NCI-H1092 treated with DMSO at 0.1 percent for 48 hours (cell line): ENCODE measurements around the gene MRPL38.
"Not testable (repeated sequence)": the region's sequence is repeated elsewhere in the genome, so short reads cannot be mapped to it uniquely, and the experiment has no call there.

Experiments used
- DNase-seq: peaks from one replicate; lab custom pipeline; 2025; lab: John Stamatoyannopoulos, UW

MRPL38 gene

GRCh38 chr17:75876190-75876937 is 28.3 kb downstream of the MRPL38 start:
- peak; percentile 45 for DNase-seq

- no peak for DNase-seq
Observed at GRCh38 chr17:75875940-75876189, 28.8 kb downstream of the MRPL38 start.

- peak; percentile 41 for DNase-seq
Observed at GRCh38 chr17:75875182-75875939, 29.3 kb downstream of the MRPL38 start.

- no peak for DNase-seq
Observed at GRCh38 chr17:75874323-75875181, 30.1 kb downstream of the MRPL38 start.

DNA sequence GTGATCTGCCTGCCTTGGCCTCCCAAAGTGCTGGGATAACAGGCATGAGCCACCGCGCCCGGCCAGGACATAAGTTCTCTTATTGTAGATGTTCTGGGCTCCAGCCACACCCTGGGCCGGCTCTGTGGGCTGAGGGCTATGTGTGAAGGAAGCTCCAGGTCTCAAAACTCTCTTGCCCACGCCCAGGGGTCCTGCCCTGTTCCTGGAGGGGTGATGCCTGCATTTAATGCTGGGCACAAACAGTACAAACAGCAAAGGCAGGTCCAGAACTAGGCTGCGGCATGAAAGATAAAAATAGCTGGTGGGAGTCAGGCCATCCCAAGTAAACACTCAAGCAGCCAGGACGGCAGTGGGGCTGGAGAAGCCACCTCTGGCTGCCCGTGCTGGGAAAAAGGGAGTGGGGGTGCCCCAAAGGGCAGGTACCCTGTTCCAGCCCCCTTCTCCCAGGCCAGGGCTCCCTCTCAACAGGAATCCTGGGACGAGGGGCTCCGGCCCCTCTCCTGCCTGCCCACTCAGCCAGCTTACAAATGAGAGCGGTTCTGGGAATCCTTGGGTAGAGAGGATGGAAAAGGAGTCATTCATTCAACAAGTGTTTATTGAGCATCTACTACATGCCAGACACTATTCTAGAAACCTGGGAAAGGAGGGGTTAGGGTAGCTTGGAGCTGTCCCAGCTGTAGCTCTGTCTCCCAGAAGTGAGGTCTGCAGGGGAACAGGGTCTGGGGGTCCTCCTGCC is 30.9 kb downstream of the MRPL38 start:
- DNase-seq: no peak

- no peak for DNase-seq
Observed at GRCh38 chr17:75872434-75873351, 32.0 kb downstream of the MRPL38 start.

GRCh38 chr17:75870228-75870627 is 34.5 kb downstream of the MRPL38 start:
- DNase-seq: not testable (repeated sequence)

- DNase-seq: peak; percentile 62
Observed at GRCh38 chr17:75869282-75870141, 35.2 kb downstream of the MRPL38 start.

GRCh38 chr17:75868730-75869281 is 35.9 kb downstream of the MRPL38 start:
- DNase-seq: not testable (repeated sequence)

DNA sequence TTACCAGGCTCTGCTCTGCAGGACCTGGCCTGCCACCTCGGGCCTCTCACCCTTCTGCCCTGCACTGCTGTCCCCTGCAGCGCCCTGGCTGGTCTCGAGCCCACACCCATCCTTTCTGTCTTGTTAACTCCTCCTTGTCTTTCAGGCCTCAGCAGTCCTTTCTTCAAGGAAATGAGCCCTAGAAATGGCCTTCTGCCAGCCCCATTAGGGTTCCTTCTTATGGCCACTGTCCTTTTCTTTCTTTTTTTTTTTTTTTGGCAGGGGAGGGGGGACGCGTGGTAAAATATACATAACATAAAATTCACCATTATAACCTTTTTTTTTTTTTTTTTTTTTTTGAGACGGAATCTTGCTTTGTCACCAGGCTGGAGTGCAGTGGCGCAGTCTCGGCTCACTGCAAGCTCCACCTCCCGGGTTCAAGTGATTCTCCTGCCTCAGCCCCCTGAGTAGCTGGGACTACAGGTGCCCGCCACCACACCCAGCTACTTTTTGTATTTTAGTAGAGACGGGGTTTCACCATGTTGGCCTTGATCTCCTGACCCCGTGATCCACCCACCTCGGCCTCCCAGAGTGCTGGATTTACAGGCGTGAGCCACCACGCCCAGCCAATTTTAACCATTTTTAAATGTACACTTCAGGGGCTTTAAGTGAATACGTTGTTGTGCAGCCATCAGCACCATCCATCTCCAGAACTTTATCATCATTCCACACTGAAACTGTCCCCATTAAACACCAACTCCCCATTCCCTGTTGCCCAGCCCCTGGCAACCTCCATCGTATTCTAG is 39.1 kb downstream of the MRPL38 start:
- not testable (repeated sequence) for DNase-seq

- not testable (repeated sequence) for DNase-seq
Observed at GRCh38 chr17:75864887-75865286, 39.8 kb downstream of the MRPL38 start.

- no peak for DNase-seq
Observed at GRCh38 chr17:75864448-75864871, 40.2 kb downstream of the MRPL38 start.

- no peak for DNase-seq
Observed at GRCh38 chr17:75861927-75862317, 42.8 kb downstream of the MRPL38 start.

DNA sequence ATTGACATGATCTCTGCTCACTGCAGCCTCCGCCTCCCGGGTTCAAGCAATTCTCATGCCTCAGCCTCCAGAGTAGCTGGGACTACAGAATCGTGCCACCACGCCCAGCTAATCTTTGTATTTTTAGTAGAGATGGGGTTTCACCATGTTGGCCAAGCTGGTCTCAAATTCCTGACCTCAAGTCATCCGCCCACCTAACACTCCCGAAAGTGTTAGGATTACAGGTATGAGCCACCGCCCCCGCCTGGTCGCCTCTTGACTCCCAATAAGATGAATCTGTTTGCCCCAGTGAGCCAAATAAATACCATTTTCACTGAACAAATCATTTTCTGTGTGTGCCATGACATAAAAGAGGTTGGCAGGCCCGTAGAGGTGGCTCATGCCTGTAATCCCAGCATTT is 45.3 kb downstream of the MRPL38 start:
- not testable (repeated sequence) for DNase-seq

GRCh38 chr17:75856062-75856756 is 48.5 kb downstream of the MRPL38 start:
- DNase-seq: peak; percentile 42

DNA sequence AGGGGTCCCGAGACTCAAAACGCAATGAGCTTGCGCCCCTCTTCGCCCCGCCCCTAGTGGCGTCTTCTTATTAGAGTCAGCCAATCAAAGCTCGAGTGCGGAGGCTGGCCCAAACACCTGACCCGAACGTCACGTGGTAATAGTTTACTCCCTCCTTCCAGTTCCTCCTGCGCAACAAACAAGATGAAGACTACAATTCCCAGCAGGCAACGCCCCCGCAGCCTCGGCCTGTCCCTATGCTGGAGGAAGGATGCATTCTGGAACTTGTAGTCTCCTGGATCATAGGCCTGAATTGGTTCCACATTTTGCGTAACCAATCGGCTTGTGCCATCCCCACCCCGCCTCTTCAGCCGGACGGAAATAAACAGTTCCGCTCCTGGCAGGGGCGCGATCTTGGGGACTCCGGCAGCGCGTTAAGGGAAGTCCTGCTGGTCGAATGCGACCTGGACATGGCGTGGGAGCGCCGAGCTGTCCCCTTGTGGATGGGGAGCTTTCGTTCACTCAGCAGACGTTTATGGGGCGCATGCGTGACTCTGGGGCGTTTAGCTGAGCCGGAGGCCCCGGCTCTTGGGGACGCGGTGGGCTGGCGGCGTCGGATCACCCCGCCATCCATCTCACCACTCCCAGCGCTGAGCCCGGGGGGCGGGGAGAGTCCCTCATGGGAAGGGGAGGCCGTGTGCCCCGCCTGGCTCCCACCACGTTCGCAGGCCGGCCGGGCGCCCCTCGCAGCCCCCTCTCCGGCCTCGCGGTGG is 49.2 kb downstream of the MRPL38 start, which contains the start of gene WBP2:
TSS of gene WBP2 (minus strand) at position 26 of the 752 bp plus-strand sequence. CDS start 38 bp downstream, outside the sequence.
- peak; percentile 100 for DNase-seq

- no peak for DNase-seq
Observed at GRCh38 chr17:75854881-75855309, 49.8 kb downstream of the MRPL38 start.
